ENCODE data around the gene EPHA4.

Gene EPHA4

DNA sequence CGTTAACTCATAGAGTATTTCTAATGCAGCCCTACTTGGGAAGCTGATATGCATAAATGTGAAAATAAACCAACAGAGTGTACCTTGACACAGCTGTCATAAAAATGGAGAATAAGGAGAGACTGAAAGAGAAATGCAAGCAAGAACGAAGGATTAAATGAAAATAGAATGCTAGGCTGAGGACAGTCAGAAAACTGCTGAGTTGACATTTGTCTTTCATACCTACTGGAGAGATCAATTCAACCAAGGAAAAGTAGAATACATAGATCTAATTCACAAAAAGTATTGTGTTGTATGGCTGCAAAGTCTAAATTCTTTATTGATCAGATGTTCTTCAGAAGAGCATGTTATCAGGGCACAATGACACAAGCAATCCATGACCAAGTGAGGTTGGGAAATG lies 112.0 kb downstream of the EPHA4 start:
- no peak for TF ChIP-seq TAF1 (IDR thresholded peaks at IDR 0.05; ENCODE audit: low read depth, low read length)
- TF ChIP-seq POLR2AphosphoS5 (IDR thresholded peaks at IDR 0.05; ENCODE audit: low read depth, low read length), result no peak
- TF ChIP-seq SPI1 (IDR thresholded peaks at IDR 0.05; ENCODE audit: low read depth, low read length), result no peak
- no peak for TF ChIP-seq POU2F2 (IDR thresholded peaks at IDR 0.05; ENCODE audit: low read depth, low read length)
- no peak for TF ChIP-seq PAX5 (IDR thresholded peaks at IDR 0.05; ENCODE audit: insufficient read depth, low read length, severe bottlenecking)
- TF ChIP-seq POLR2A (IDR thresholded peaks at IDR 0.05; ENCODE audit: low read depth, low read length), result no peak
- FAIRE-seq (no peak), DNase-seq (ENCODE audit: insufficient read length, low spot score) (no peak)

- FAIRE-seq, result no peak
- no peak for DNase-seq (ENCODE audit: insufficient read length, low spot score)
- TF ChIP-seq PAX5 (IDR thresholded peaks at IDR 0.05; ENCODE audit: insufficient read depth, low read length, severe bottlenecking) (no peak), POLR2A (IDR thresholded peaks at IDR 0.05; ENCODE audit: low read depth, low read length) (no peak), TAF1 (IDR thresholded peaks at IDR 0.05; ENCODE audit: low read depth, low read length) (no peak), POU2F2 (IDR thresholded peaks at IDR 0.05; ENCODE audit: low read depth, low read length) (no peak), SPI1 (IDR thresholded peaks at IDR 0.05; ENCODE audit: low read depth, low read length) (no peak), POLR2AphosphoS5 (IDR thresholded peaks at IDR 0.05; ENCODE audit: low read depth, low read length) (no peak)
Observed at GRCh38 chr2:221458578-221458977, 113.5 kb downstream of the EPHA4 start.

DNA sequence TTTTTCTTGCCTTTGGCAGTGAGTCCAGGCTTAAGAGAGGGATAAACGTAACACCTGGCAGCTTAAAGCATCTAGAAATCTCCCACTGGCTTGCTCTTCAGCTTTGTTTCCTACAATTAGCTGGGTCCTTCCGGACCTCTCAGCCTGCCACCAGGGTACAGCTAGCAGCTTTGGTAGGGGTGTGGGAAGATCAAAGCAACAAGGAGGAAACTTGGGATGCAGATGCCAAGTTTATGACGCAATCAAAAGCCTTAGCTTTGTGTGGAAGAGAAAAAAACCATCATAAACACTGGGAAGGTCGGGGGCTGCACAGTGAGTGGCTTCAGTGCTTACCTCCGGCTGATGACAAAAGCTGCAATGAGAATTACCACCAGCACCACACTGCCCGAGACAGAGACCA lies 116.9 kb downstream of the EPHA4 start:
- TF ChIP-seq POLR2AphosphoS5 (IDR thresholded peaks at IDR 0.05; ENCODE audit: low read depth, low read length), result no peak
- TF ChIP-seq PAX5 (IDR thresholded peaks at IDR 0.05; ENCODE audit: insufficient read depth, low read length, severe bottlenecking), result no peak
- no peak for TF ChIP-seq TAF1 (IDR thresholded peaks at IDR 0.05; ENCODE audit: low read depth, low read length)
- FAIRE-seq, result no peak
- DNase-seq (ENCODE audit: insufficient read length, low spot score), result no peak

- no peak for TF ChIP-seq POLR2A (IDR thresholded peaks at IDR 0.05; ENCODE audit: low read depth, low read length)
- TF ChIP-seq SPI1 (IDR thresholded peaks at IDR 0.05; ENCODE audit: low read depth, low read length), result no peak
- TF ChIP-seq POU2F2 (IDR thresholded peaks at IDR 0.05; ENCODE audit: low read depth, low read length), result no peak
- no peak for TF ChIP-seq POLR2AphosphoS5 (IDR thresholded peaks at IDR 0.05; ENCODE audit: low read depth, low read length)
- no peak for TF ChIP-seq TAF1 (IDR thresholded peaks at IDR 0.05; ENCODE audit: low read depth, low read length)
- no peak for TF ChIP-seq PAX5 (IDR thresholded peaks at IDR 0.05; ENCODE audit: insufficient read depth, low read length, severe bottlenecking)
- no peak for FAIRE-seq
- DNase-seq (ENCODE audit: insufficient read length, low spot score), result no peak
Observed at GRCh38 chr2:221454459-221455105, 117.5 kb downstream of the EPHA4 start.

DNA sequence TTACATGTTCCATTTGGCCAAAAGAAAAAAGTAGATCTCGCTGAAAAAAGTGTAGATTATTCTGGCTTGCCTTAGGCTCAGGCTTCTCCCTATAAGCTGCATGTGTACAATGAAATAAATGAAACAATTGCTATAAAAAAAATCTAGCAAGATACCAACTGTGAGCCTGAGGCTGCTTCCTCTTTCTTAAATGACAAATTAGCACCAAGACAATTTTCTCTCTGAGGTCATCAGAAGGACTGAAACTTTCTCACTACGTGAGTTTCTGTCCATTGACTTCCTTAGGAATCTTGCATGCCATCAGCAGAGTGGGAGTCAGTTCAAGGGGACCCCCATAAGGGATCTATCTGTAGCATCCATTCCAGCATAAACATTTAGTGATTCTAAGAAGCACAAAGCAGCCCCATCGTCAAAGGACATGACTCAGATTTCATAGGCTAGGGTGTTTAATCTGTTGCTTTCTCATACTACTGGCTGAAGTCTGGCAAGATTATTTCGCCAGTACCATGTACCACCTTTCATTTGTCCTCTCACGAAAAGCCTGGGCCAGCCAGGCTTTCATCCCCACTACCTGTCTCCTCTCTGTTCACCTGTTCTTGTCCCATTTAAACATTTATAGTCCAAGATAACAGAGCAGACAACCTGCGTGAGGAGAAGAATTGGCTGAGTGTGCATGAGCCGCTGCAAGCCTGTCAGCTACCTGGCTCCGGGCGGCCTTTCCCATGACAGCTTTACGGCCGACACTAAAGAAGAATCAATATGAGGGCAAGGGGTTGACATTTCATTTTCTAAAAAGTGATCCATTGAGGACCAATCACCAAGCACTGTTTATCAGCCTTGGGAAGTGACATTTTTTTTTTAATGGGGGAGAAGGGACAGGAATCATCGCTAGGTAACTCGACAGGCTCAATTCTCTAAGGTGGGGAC lies 120.0 kb downstream of the EPHA4 start:
- no peak for FAIRE-seq
- TF ChIP-seq POLR2AphosphoS5 (IDR thresholded peaks at IDR 0.05; ENCODE audit: low read depth, low read length) (no peak), POLR2A (IDR thresholded peaks at IDR 0.05; ENCODE audit: low read depth, low read length) (no peak), TAF1 (IDR thresholded peaks at IDR 0.05; ENCODE audit: low read depth, low read length) (no peak), POU2F2 (IDR thresholded peaks at IDR 0.05; ENCODE audit: low read depth, low read length) (no peak), SPI1 (IDR thresholded peaks at IDR 0.05; ENCODE audit: low read depth, low read length) (no peak), PAX5 (IDR thresholded peaks at IDR 0.05; ENCODE audit: insufficient read depth, low read length, severe bottlenecking) (no peak)
- DNase-seq (ENCODE audit: insufficient read length, low spot score), result no peak

DNA sequence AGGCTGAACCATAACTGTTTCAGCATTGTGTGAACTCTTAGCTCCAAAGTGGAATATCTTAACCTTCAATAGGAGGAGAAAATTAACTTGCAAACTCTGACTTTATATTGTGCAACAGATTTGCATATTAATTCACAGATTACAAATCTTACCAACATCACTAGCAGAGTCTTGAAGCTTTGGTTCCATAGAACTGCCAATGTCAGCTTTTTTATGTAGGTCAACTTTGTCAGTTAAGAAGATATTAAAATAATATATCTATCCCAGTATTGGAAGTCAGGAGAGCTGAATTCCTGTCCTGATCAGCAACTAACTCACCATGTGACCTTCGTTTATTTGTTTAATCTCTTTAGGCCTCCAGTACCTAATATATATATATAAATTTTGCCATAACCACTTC lies 121.8 kb downstream of the EPHA4 start:
- DNase-seq (ENCODE audit: insufficient read length, low spot score) (no peak), FAIRE-seq (no peak)
- TF ChIP-seq POLR2AphosphoS5 (IDR thresholded peaks at IDR 0.05; ENCODE audit: low read depth, low read length), result no peak
- no peak for TF ChIP-seq POU2F2 (IDR thresholded peaks at IDR 0.05; ENCODE audit: low read depth, low read length)
- TF ChIP-seq SPI1 (IDR thresholded peaks at IDR 0.05; ENCODE audit: low read depth, low read length), result no peak
- TF ChIP-seq POLR2A (IDR thresholded peaks at IDR 0.05; ENCODE audit: low read depth, low read length), result no peak
- TF ChIP-seq TAF1 (IDR thresholded peaks at IDR 0.05; ENCODE audit: low read depth, low read length), result no peak
- TF ChIP-seq PAX5 (IDR thresholded peaks at IDR 0.05; ENCODE audit: insufficient read depth, low read length, severe bottlenecking), result no peak

GRCh38 chr2:221449406-221449805 lies 122.7 kb downstream of the EPHA4 start:
- DNase-seq (ENCODE audit: insufficient read length, low spot score), result no peak
- TF ChIP-seq POU2F2 (IDR thresholded peaks at IDR 0.05; ENCODE audit: low read depth, low read length) (no peak), PAX5 (IDR thresholded peaks at IDR 0.05; ENCODE audit: insufficient read depth, low read length, severe bottlenecking) (no peak), TAF1 (IDR thresholded peaks at IDR 0.05; ENCODE audit: low read depth, low read length) (no peak), SPI1 (IDR thresholded peaks at IDR 0.05; ENCODE audit: low read depth, low read length) (no peak), POLR2A (IDR thresholded peaks at IDR 0.05; ENCODE audit: low read depth, low read length) (no peak), POLR2AphosphoS5 (IDR thresholded peaks at IDR 0.05; ENCODE audit: low read depth, low read length) (no peak)
- FAIRE-seq, result no peak

DNA sequence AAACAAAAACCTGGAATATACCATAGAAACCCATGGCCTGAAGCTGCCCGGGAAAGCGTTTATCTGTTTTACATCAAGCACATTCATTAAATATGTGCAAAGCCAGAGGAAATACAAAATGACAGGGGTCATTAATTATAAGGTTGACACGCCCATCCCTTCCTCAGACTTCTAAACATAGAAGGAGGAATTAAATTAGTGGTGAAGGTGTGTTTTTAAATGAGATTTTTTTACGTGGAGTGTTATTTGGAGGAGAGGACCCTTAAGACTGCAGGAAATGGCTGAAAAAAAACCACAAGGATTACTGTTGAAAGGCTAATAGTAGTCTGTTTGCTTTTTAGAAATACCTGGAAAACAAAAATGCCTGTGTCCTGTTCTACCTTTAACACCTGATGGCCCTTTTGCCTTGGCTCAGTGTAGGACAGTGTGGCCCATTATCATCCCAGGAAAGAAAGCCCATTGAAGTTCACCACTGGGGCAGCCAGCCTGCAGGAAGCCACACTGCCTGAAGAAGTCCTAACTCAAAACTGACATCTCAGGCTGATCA lies 123.2 kb downstream of the EPHA4 start:
- FAIRE-seq, result no peak
- no peak for TF ChIP-seq PAX5 (IDR thresholded peaks at IDR 0.05; ENCODE audit: insufficient read depth, low read length, severe bottlenecking)
- no peak for TF ChIP-seq POU2F2 (IDR thresholded peaks at IDR 0.05; ENCODE audit: low read depth, low read length)
- no peak for TF ChIP-seq TAF1 (IDR thresholded peaks at IDR 0.05; ENCODE audit: low read depth, low read length)
- no peak for TF ChIP-seq POLR2AphosphoS5 (IDR thresholded peaks at IDR 0.05; ENCODE audit: low read depth, low read length)
- no peak for TF ChIP-seq POLR2A (IDR thresholded peaks at IDR 0.05; ENCODE audit: low read depth, low read length)
- no peak for TF ChIP-seq SPI1 (IDR thresholded peaks at IDR 0.05; ENCODE audit: low read depth, low read length)
- DNase-seq (ENCODE audit: insufficient read length, low spot score), result no peak
